ENCODE data around the gene GPR85. TPM values are rescaled to one million over a fixed set of nuclear protein-coding genes. Genes with fewer than 3 reads are reported as not detected.

GPR85 gene
- total and polyA plus RNA-seq, 2 donors (not counting 3 experiments of a cell fraction or from before 2014, with no cell fraction given): 0.54 to 0.64 TPM

GRCh38 chr7:113122744-113123143 lies 36.1 kb upstream of the GPR85 start:
- FAIRE-seq (no peak), DNase-seq (ENCODE audit: low read depth, low spot score) (no peak)
- ChIA-PET POLR2A (no interaction called here), CTCF (no interaction called here)
- Histone ChIP-seq H3K27ac (ENCODE audit: insufficient read depth, low read depth, low read length) (no peak overlapping the region), H3K36me3 (ENCODE audit: control insufficient read depth in 2 of 2, extremely low read depth in 1 of 2, insufficient read depth in 2 of 2, low read length in 2 of 2) (no peaks in the 10 kb centered on the region), H3K9me1 (replicated peaks; ENCODE audit: control insufficient read depth, extremely low read depth, insufficient read depth, low read length) (no peaks in the 10 kb centered on the region), H3K9me3 (replicated peaks; ENCODE audit: control insufficient read depth, insufficient read depth, low read length) (no peaks in the 10 kb centered on the region), H3K79me2 (ENCODE audit: control insufficient read depth, insufficient read depth, low read length) (no peaks in the 10 kb centered on the region), H3K9ac (replicated peaks; ENCODE audit: extremely low read depth, insufficient read depth, low read length) (no peak overlapping the region), H3K4me1 (ENCODE audit: control insufficient read depth, extremely low read depth, insufficient read depth, low read length) (peaks cover 6% of the 10 kb centered on the region), H4K20me1 (replicated peaks; ENCODE audit: control insufficient read depth, extremely low read depth, insufficient read depth, low read length) (no peaks in the 10 kb centered on the region), H3K4me2 (ENCODE audit: insufficient read depth, low read length) (no peak overlapping the region), H3K27me3 (ENCODE audit: control insufficient read depth in 2 of 2, insufficient read depth in 2 of 2, low read length in 2 of 2) (peaks cover 2 to 9% of the 10 kb centered on the region in 2 experiments), H3K4me3 (replicated peaks in 1 of 3; ENCODE audit: insufficient read depth in 1 of 3, low read depth in 1 of 3, low read length in 3 of 3) (no peak overlapping the region), H2AFZ (ENCODE audit: low read depth, low read length) (no peak overlapping the region)
- no TSS peak for BruUV-seq (replicated peaks)
- TF ChIP-seq JUN (IDR thresholded peaks at IDR 0.05; ENCODE audit: borderline replicate concordance, insufficient read depth, insufficient read length, low read depth): no peak
- TF ChIP-seq MAX (IDR thresholded peaks at IDR 0.05; ENCODE audit: insufficient read depth, insufficient read length): no peak
- TF ChIP-seq EZH2 (IDR thresholded peaks at IDR 0.05; ENCODE audit: borderline replicate concordance, low read depth, low read length, severe bottlenecking): no peak
- TF ChIP-seq, protein P1, sequence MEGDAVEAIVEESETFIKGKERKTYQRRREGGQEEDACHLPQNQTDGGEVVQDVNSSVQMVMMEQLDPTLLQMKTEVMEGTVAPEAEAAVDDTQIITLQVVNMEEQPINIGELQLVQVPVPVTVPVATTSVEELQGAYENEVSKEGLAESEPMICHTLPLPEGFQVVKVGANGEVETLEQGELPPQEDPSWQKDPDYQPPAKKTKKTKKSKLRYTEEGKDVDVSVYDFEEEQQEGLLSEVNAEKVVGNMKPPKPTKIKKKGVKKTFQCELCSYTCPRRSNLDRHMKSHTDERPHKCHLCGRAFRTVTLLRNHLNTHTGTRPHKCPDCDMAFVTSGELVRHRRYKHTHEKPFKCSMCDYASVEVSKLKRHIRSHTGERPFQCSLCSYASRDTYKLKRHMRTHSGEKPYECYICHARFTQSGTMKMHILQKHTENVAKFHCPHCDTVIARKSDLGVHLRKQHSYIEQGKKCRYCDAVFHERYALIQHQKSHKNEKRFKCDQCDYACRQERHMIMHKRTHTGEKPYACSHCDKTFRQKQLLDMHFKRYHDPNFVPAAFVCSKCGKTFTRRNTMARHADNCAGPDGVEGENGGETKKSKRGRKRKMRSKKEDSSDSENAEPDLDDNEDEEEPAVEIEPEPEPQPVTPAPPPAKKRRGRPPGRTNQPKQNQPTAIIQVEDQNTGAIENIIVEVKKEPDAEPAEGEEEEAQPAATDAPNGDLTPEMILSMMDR (IDR thresholded peaks at IDR 0.05; ENCODE audit: extremely low read depth in 1 of 2, insufficient read depth in 1 of 2, low read depth in 1 of 2, low read length in 2 of 2): no peak
- no peak for TF ChIP-seq MYC (IDR thresholded peaks at IDR 0.05; ENCODE audit: low read depth, low read length)
- dilution Hi-C loops (cut with MboI; ENCODE audit: extremely low pct_ligation_motif_present, low sequenced_read_pairs) (no loop called here), intact Hi-C loops (cut with micrococcal nuclease) (no loop called here)

DNA sequence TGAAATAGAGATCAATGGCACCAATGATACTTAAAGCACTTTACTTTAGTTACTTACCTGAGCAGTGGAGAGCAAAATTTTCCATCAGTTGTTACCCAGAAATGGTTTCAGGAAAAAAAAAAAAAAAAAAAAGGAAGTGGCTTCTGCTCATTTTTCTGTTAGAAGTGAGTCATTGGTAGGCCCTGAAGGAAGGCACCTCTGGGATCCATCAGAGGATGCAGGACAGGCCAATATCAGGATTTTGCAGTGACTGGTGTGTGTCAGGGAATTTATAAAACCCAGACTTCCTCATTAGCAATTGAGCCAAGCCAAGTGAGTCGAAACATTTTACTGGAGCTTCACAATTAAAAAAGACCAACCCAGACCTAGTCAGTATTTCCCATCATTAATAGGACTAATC lies 34.0 kb upstream of the GPR85 start:
- ChIA-PET CTCF (no interaction called here), POLR2A (no interaction called here)
- no peaks in the 10 kb centered on the region for H3K9me1 ChIP-seq (replicated peaks; ENCODE audit: control insufficient read depth, extremely low read depth, insufficient read depth, low read length)
- no peak overlapping the region for H3K4me2 ChIP-seq (ENCODE audit: insufficient read depth, low read length)
- dilution Hi-C loops (cut with MboI; ENCODE audit: extremely low pct_ligation_motif_present, low sequenced_read_pairs): no loop called here
- no peaks in the 10 kb centered on the region for H3K36me3 ChIP-seq (ENCODE audit: control insufficient read depth in 2 of 2, extremely low read depth in 1 of 2, insufficient read depth in 2 of 2, low read length in 2 of 2)
- FAIRE-seq (no peak), DNase-seq (ENCODE audit: low read depth, low spot score) (no peak)
- TF ChIP-seq EZH2 (IDR thresholded peaks at IDR 0.05; ENCODE audit: borderline replicate concordance, low read depth, low read length, severe bottlenecking): no peak
- no peak for TF ChIP-seq MAX (IDR thresholded peaks at IDR 0.05; ENCODE audit: insufficient read depth, insufficient read length)
- no peak for TF ChIP-seq POLR2AphosphoS5 (IDR thresholded peaks at IDR 0.05; ENCODE audit: insufficient read depth, low read depth, low read length)
- H3K27ac ChIP-seq (ENCODE audit: insufficient read depth, low read depth, low read length): no peak overlapping the region
- H4K20me1 ChIP-seq (replicated peaks; ENCODE audit: control insufficient read depth, extremely low read depth, insufficient read depth, low read length): no peaks in the 10 kb centered on the region
- H3K9ac ChIP-seq (replicated peaks; ENCODE audit: extremely low read depth, insufficient read depth, low read length): no peak overlapping the region
- H2AFZ ChIP-seq (ENCODE audit: low read depth, low read length): no peak overlapping the region
- peaks cover 1 to 9% of the 10 kb centered on the region in 2 experiments for H3K27me3 ChIP-seq (ENCODE audit: control insufficient read depth in 2 of 2, insufficient read depth in 2 of 2, low read length in 2 of 2)
- H3K4me1 ChIP-seq (ENCODE audit: control insufficient read depth, extremely low read depth, insufficient read depth, low read length): peaks cover 12% of the 10 kb centered on the region
- H3K9me3 ChIP-seq (replicated peaks; ENCODE audit: control insufficient read depth, insufficient read depth, low read length): no peaks in the 10 kb centered on the region
- no TSS peak for BruUV-seq (replicated peaks)
- H3K79me2 ChIP-seq (ENCODE audit: control insufficient read depth, insufficient read depth, low read length): no peaks in the 10 kb centered on the region
- intact Hi-C loops (cut with micrococcal nuclease): no loop called here
- no peak overlapping the region for H3K4me3 ChIP-seq (replicated peaks in 1 of 3; ENCODE audit: insufficient read depth in 1 of 3, low read depth in 1 of 3, low read length in 3 of 3)
